ENCODE results near the gene PDE5A. TPM values are rescaled to one million over a fixed set of nuclear protein-coding genes. Genes with fewer than 3 reads are reported as not detected.

The PDE5A gene
- total RNA-seq, 1 experiment from 2014 or later: 5.0 TPM

- TF ChIP-seq CTCF (IDR thresholded peaks at IDR 0.05 in 2 of 3, conservative IDR thresholded peaks at IDR 0.05 in 1 of 3; ENCODE audit: borderline replicate concordance in 1 of 3, insufficient read depth in 1 of 3, low read depth in 2 of 3, low read length in 2 of 3) (no peak), EZH2phosphoT487 (IDR thresholded peaks at IDR 0.05; ENCODE audit: borderline replicate concordance) (no peak), CEBPB (IDR thresholded peaks at IDR 0.05; ENCODE audit: low read depth) (no peak), ATF3 (IDR thresholded peaks at IDR 0.05) (no peak), SP1 (IDR thresholded peaks at IDR 0.05; ENCODE audit: low read depth) (no peak), EGR1 (IDR thresholded peaks at IDR 0.05; ENCODE audit: low read depth) (no peak), ELF1 (IDR thresholded peaks at IDR 0.05; ENCODE audit: borderline replicate concordance, low read depth) (no peak)
Observed at GRCh38 chr4:119675391-119675790, 46.8 kb upstream of the PDE5A start (continued).

- Histone ChIP-seq H3K27ac (ENCODE audit: low read depth, low read length) (no peak overlapping the region), H3K27me3 (ENCODE audit: insufficient read depth, low read length) (no peaks in the 10 kb centered on the region), H4K20me1 (ENCODE audit: insufficient read depth) (no peaks in the 10 kb centered on the region), H3K9ac (ENCODE audit: low read length) (no peak overlapping the region), H3K9me2 (ENCODE audit: insufficient read depth) (no peaks in the 10 kb centered on the region), H3K4me3 (replicated peaks in 1 of 2; ENCODE audit: low read depth in 1 of 2, low read length in 2 of 2) (no peak overlapping the region), H3K4me1 (ENCODE audit: control insufficient read depth in 1 of 2, insufficient read depth in 2 of 2, low read length in 2 of 2) (no peaks in the 10 kb centered on the region), H2AFZ (ENCODE audit: low read depth, low read length, poor library complexity, severe bottlenecking) (no peak overlapping the region), H3K4me2 (ENCODE audit: low read length) (no peak overlapping the region), H3K79me2 (ENCODE audit: insufficient read depth, low read length) (no peaks in the 10 kb centered on the region), H3K9me3 (ENCODE audit: control insufficient read depth in 1 of 2, insufficient read depth in 1 of 2, low read depth in 1 of 2, low read length in 2 of 2) (no peaks in the 10 kb centered on the region), H3K36me3 (ENCODE audit: control insufficient read depth in 1 of 2, insufficient read depth in 2 of 2, low read length in 2 of 2) (no peaks in the 10 kb centered on the region)
- DNase-seq (ENCODE audit: low read depth, low spot score) (no peak), ATAC-seq (no peak)
- RAD21 ChIA-PET (ENCODE audit: low non-redundant PET in 1 of 2, low total read pairs in 2 of 2, uncharacterized antibody in 2 of 2, unreplicated experiment in 2 of 2): no interaction called here
- no peak for TF ChIP-seq TCF7L2 (IDR thresholded peaks at IDR 0.05; ENCODE audit: borderline replicate concordance, extremely low read depth, insufficient read depth, insufficient read length)
- TF ChIP-seq MAX (IDR thresholded peaks at IDR 0.05): no peak
- TF ChIP-seq ATF3 (IDR thresholded peaks at IDR 0.05): no peak
- no peak for TF ChIP-seq ZNF274 (IDR thresholded peaks at IDR 0.05; ENCODE audit: low read depth, low read length)
- TF ChIP-seq REST (IDR thresholded peaks at IDR 0.05; ENCODE audit: low read depth): no peak
- TF ChIP-seq YY1 (IDR thresholded peaks at IDR 0.05; ENCODE audit: extremely low read depth, insufficient replicate concordance, low read depth, low read length): no peak
- TF ChIP-seq EZH2phosphoT487 (IDR thresholded peaks at IDR 0.05; ENCODE audit: borderline replicate concordance): no peak
- no peak for TF ChIP-seq ELF1 (IDR thresholded peaks at IDR 0.05; ENCODE audit: borderline replicate concordance, low read depth)
- TF ChIP-seq JUND (IDR thresholded peaks at IDR 0.05): no peak
- no peak for TF ChIP-seq EGR1 (IDR thresholded peaks at IDR 0.05; ENCODE audit: low read depth)
- no peak for TF ChIP-seq RAD21 (IDR thresholded peaks at IDR 0.05; ENCODE audit: low read depth)
- intact Hi-C loops (cut with micrococcal nuclease): no loop called here
- POLR2A ChIA-PET: interaction anchor here (0.6 kb wide), 1 partner anchor 588 kb away, joined by 3 read pairs; no protein-coding TSS in a partner anchor
- CTCF ChIA-PET: no interaction called here
- no TSS peak for BruUV-seq (replicated peaks)
Observed at GRCh38 chr4:119672938-119673337, 44.3 kb upstream of the PDE5A start.
